Posterior cingulate gyrus (tissue), 11 donors: ENCODE data around the gene TBC1D22B.
"Not testable (repeated sequence)": the region's sequence is repeated elsewhere in the genome, so short reads cannot be mapped to it uniquely, and the experiment has no call there.

Experiments used
- DNase-seq, 10 donors: peaks; one replicate each; pipeline versions ENCODE4 v3.0.0 to v3.0.0-alpha.2; 2020 to 2021; ENCODE audit warnings: mixed read lengths in 3 of 10
- intact Hi-C: fragments of 100-400 bp; cut with DNase I; formaldehyde crosslinking; loops from one replicate; pipeline ENCODE4 v1.15.1; 2023

The TBC1D22B gene

GRCh38 chr6:37317312-37318038, 59.9 kb downstream of the TBC1D22B start:
- DNase-seq = no peak
- intact Hi-C loops = no loop called here

GRCh38 chr6:37319156-37319555, 61.6 kb downstream of the TBC1D22B start:
- no peak for DNase-seq
- intact Hi-C loops = no loop called here

- no peak for DNase-seq
- intact Hi-C loops = loop anchor here (10.0 kb wide), 1 partner anchor 375 kb away; the partner anchor contains the start of gene MDGA1
Observed at GRCh38 chr6:37319856-37320480, 62.4 kb downstream of the TBC1D22B start.

- intact Hi-C loops = loop anchor here (10.0 kb wide), 1 partner anchor 374 kb away; the partner anchor contains the start of gene MDGA1
- peak in 1 of 10 donors; percentile 20 for DNase-seq
Observed at GRCh38 chr6:37320646-37321045, 63.1 kb downstream of the TBC1D22B start.

GRCh38 chr6:37321101-37321500, 63.5 kb downstream of the TBC1D22B start:
- DNase-seq = no peak
- intact Hi-C loops = loop anchor here (10.0 kb wide), 1 partner anchor 374 kb away; the partner anchor contains the start of gene MDGA1

GRCh38 chr6:37321516-37322415, 64.2 kb downstream of the TBC1D22B start:
- DNase-seq = no peak
- intact Hi-C loops = loop anchor here (10.0 kb wide), 1 partner anchor 373 kb away; the partner anchor contains the start of gene MDGA1

GRCh38 chr6:37323580-37323979, 66.0 kb downstream of the TBC1D22B start:
- intact Hi-C loops = loop anchor here (10.0 kb wide), 1 partner anchor 371 kb away; the partner anchor contains the start of gene MDGA1
- no peak for DNase-seq

GRCh38 chr6:37324131-37325033, 66.8 kb downstream of the TBC1D22B start:
- DNase-seq = no peak
- intact Hi-C loops = loop anchor here (5.0 to 10.0 kb wide), 2 partner anchors 243 to 370 kb away; partner anchors contain the start of gene MDGA1

- intact Hi-C loops = not testable (repeated sequence)
Observed at GRCh38 chr6:37330345-37330744, 72.8 kb downstream of the TBC1D22B start.

GRCh38 chr6:37331047-37331446, 73.5 kb downstream of the TBC1D22B start:
- DNase-seq = no peak
- intact Hi-C loops = no loop called here

More at GRCh38 chr6:37330345-37330744, 72.8 kb downstream of the TBC1D22B start:
- not testable (repeated sequence) for DNase-seq

- intact Hi-C loops = no loop called here
Observed at GRCh38 chr6:37332894-37333293, 75.3 kb downstream of the TBC1D22B start.

GRCh38 chr6:37334047-37334446, 76.5 kb downstream of the TBC1D22B start:
- DNase-seq = no peak
- intact Hi-C loops = no loop called here

More at GRCh38 chr6:37332894-37333293, 75.3 kb downstream of the TBC1D22B start:
- no peak for DNase-seq

GRCh38 chr6:37338317-37338716, 80.7 kb downstream of the TBC1D22B start:
- intact Hi-C loops = not testable (repeated sequence)

GRCh38 chr6:37338745-37339255, 81.2 kb downstream of the TBC1D22B start:
- intact Hi-C loops = no loop called here
- DNase-seq = no peak

More at GRCh38 chr6:37338317-37338716, 80.7 kb downstream of the TBC1D22B start:
- DNase-seq = not testable (repeated sequence)

GRCh38 chr6:37339741-37340638, 82.4 kb downstream of the TBC1D22B start:
- intact Hi-C loops = no loop called here
- no peak for DNase-seq

- intact Hi-C loops = no loop called here
- no peak for DNase-seq
Observed at GRCh38 chr6:37340639-37340943, 83.0 kb downstream of the TBC1D22B start.

GRCh38 chr6:37343248-37343647, 85.7 kb downstream of the TBC1D22B start:
- no peak for DNase-seq
- intact Hi-C loops = no loop called here

- DNase-seq = no peak
- intact Hi-C loops = no loop called here
Observed at GRCh38 chr6:37344308-37344707, 86.7 kb downstream of the TBC1D22B start.
